Neural cell (in vitro differentiated cells): ENCODE data around the gene MGAM2.

Experiments
- CTCF ChIP-seq: fragments of 450-650 bp; IDR thresholded peaks from 2 replicates; pipeline ENCODE4 v1.5.1; 2014; ENCODE audit warnings: antibody characterized with exemption, mild to moderate bottlenecking, moderate library complexity; ENCODE audit not compliant: poor library complexity, severe bottlenecking
- EP300 ChIP-seq: fragments of 450-650 bp; conservative IDR thresholded peaks from 2 replicates; pipeline ENCODE4 v1.6.1; 2014; ENCODE audit warnings: antibody characterized with exemption, mild to moderate bottlenecking, moderate library complexity; ENCODE audit not compliant: poor library complexity, severe bottlenecking
- EZH2 ChIP-seq: fragments of 200-600, 300-800 bp; shearing (Covaris generic), sonication (generic); IDR thresholded peaks from 2 replicates; pipeline ENCODE4 v1.6.1; 2014; ENCODE audit warnings: antibody characterized with exemption, low read length, borderline replicate concordance, mild to moderate bottlenecking; ENCODE audit not compliant: insufficient read depth, poor library complexity, severe bottlenecking
- MXI1 ChIP-seq: fragments of 450-650 bp; conservative IDR thresholded peaks from 2 replicates; pipeline ENCODE4 v1.6.1; 2014; ENCODE audit warnings: antibody characterized with exemption, mild to moderate bottlenecking; ENCODE audit not compliant: poor library complexity, severe bottlenecking
- POLR2AphosphoS5 ChIP-seq: IDR thresholded peaks from 2 replicates; pipeline ENCODE4 v1.6.1; 2012
- RAD21 ChIP-seq: fragments of 450-650 bp; conservative IDR thresholded peaks from 2 replicates; pipeline ENCODE4 v1.6.1; 2014; ENCODE audit warnings: antibody characterized with exemption, mild to moderate bottlenecking, moderate library complexity
- REST ChIP-seq: IDR thresholded peaks from 2 replicates; pipeline ENCODE4 v1.6.1; 2012; ENCODE audit warnings: borderline replicate concordance
- SMC3 ChIP-seq: fragments of 450-650 bp; conservative IDR thresholded peaks from 2 replicates; pipeline ENCODE4 v1.6.1; 2014; ENCODE audit warnings: antibody characterized with exemption, mild to moderate bottlenecking, moderate library complexity; ENCODE audit not compliant: poor library complexity
- TAF1 ChIP-seq: IDR thresholded peaks from 2 replicates; pipeline ENCODE4 v1.6.1; 2012; ENCODE audit warnings: low read depth

GRCh38 chr7:142114207-142114606 is 2.7 kb downstream of the MGAM2 start:
- TF ChIP-seq EP300 (no peak), CTCF (no peak), EZH2 (no peak), POLR2AphosphoS5 (no peak), TAF1 (no peak), SMC3 (no peak), RAD21 (no peak), REST (no peak), MXI1 (no peak)
